ENCODE measurements around the gene PLSCR5. TPM values are rescaled to one million over a fixed set of nuclear protein-coding genes. Genes with fewer than 3 reads are reported as not detected.

Gene PLSCR5
- total and polyA plus RNA-seq, 7 donors = not detected

- TF ChIP-seq CTCF (IDR thresholded peaks at IDR 0.05) = no peak
- no peak overlapping the region for H3K27ac ChIP-seq
- H3K36me3 ChIP-seq (ENCODE audit: insufficient read depth in 1 of 2, low read depth in 1 of 2) = no peaks in the 10 kb centered on the region
- H3K4me1 ChIP-seq = no peaks in the 10 kb centered on the region
- ATAC-seq (no peak), DNase-seq (no peak)
- intact Hi-C loops (cut with DNase I) = no loop called here
- no peaks in the 10 kb centered on the region for H3K27me3 ChIP-seq (ENCODE audit: insufficient read depth in 3 of 3, low read length in 2 of 3)
- H3K4me3 ChIP-seq = no peak overlapping the region
- no peaks in the 10 kb centered on the region for H3K9me3 ChIP-seq
- WGBS, 3 donors = 89 to 96% (median 89%) methylated on average over 2 of the region's 2 CpGs
These were observed 44.5 kb downstream of the PLSCR5 start for GRCh38 chr3:146560678-146561077.

- TF ChIP-seq CTCF (IDR thresholded peaks at IDR 0.05) = no peak
- intact Hi-C loops (cut with DNase I) = no loop called here
- Histone ChIP-seq H3K9me3 (no peaks in the 10 kb centered on the region), H3K27ac (no peak overlapping the region), H3K4me3 (no peak overlapping the region), H3K27me3 (ENCODE audit: insufficient read depth in 3 of 3, low read length in 2 of 3) (no peaks in the 10 kb centered on the region), H3K4me1 (no peaks in the 10 kb centered on the region), H3K36me3 (ENCODE audit: insufficient read depth in 1 of 2, low read depth in 1 of 2) (no peaks in the 10 kb centered on the region)
- 95% methylated on average over 3 of the region's 3 CpGs for WGBS, 3 donors
- ATAC-seq = no peak
- DNase-seq = no peak
These were observed 45.8 kb downstream of the PLSCR5 start for GRCh38 chr3:146559388-146559787.

GRCh38 chr3:146558781-146559180 lies 46.4 kb downstream of the PLSCR5 start:
- H3K9me3 ChIP-seq = no peaks in the 10 kb centered on the region
- H3K27me3 ChIP-seq (ENCODE audit: insufficient read depth in 3 of 3, low read length in 2 of 3) = no peaks in the 10 kb centered on the region
- no peak overlapping the region for H3K27ac ChIP-seq
- intact Hi-C loops (cut with DNase I) = no loop called here
- DNase-seq = no peak
- WGBS, 3 donors = 55 to 85% (median 74%) methylated on average over 2 of the region's 2 CpGs
- no peaks in the 10 kb centered on the region for H3K4me1 ChIP-seq
- ATAC-seq = no peak
- no peak for TF ChIP-seq CTCF (IDR thresholded peaks at IDR 0.05)
- H3K4me3 ChIP-seq = no peak overlapping the region
- no peaks in the 10 kb centered on the region for H3K36me3 ChIP-seq (ENCODE audit: insufficient read depth in 1 of 2, low read depth in 1 of 2)

GRCh38 chr3:146557745-146558144 lies 47.4 kb downstream of the PLSCR5 start:
- H3K36me3 ChIP-seq (ENCODE audit: insufficient read depth in 1 of 2, low read depth in 1 of 2) = no peaks in the 10 kb centered on the region
- DNase-seq (no peak), ATAC-seq (no peak)
- H3K27me3 ChIP-seq (ENCODE audit: insufficient read depth in 3 of 3, low read length in 2 of 3) = no peaks in the 10 kb centered on the region
- no peaks in the 10 kb centered on the region for H3K4me1 ChIP-seq
- no peaks in the 10 kb centered on the region for H3K9me3 ChIP-seq
- H3K27ac ChIP-seq = no peak overlapping the region
- WGBS, 3 donors = 68 to 82% (median 70%) methylated on average over 4 of the region's 4 CpGs
- no peak for TF ChIP-seq CTCF (IDR thresholded peaks at IDR 0.05)
- intact Hi-C loops (cut with DNase I) = no loop called here
- no peak overlapping the region for H3K4me3 ChIP-seq

GRCh38 chr3:146555311-146555710 lies 49.8 kb downstream of the PLSCR5 start:
- WGBS, 3 donors = 92 to 99% (median 95%) methylated on average over 3 of the region's 3 CpGs
- no peak for TF ChIP-seq CTCF (IDR thresholded peaks at IDR 0.05)
- DNase-seq (no peak), ATAC-seq (no peak)
- Histone ChIP-seq H3K27me3 (ENCODE audit: insufficient read depth in 3 of 3, low read length in 2 of 3) (no peaks in the 10 kb centered on the region), H3K9me3 (no peaks in the 10 kb centered on the region), H3K4me3 (no peak overlapping the region), H3K27ac (no peak overlapping the region), H3K36me3 (ENCODE audit: insufficient read depth in 1 of 2, low read depth in 1 of 2) (no peaks in the 10 kb centered on the region), H3K4me1 (no peaks in the 10 kb centered on the region)
- intact Hi-C loops (cut with DNase I) = no loop called here
